Measurements from ENCODE around the gene AGAP1.
"Not testable (repeated sequence)": the region's sequence is repeated elsewhere in the genome, so short reads cannot be mapped to it uniquely, and the experiment has no call there.

GRCh38 chr2:235947055-235947454 is 453.2 kb downstream of the AGAP1 start:
- TF ChIP-seq, protein P1, sequence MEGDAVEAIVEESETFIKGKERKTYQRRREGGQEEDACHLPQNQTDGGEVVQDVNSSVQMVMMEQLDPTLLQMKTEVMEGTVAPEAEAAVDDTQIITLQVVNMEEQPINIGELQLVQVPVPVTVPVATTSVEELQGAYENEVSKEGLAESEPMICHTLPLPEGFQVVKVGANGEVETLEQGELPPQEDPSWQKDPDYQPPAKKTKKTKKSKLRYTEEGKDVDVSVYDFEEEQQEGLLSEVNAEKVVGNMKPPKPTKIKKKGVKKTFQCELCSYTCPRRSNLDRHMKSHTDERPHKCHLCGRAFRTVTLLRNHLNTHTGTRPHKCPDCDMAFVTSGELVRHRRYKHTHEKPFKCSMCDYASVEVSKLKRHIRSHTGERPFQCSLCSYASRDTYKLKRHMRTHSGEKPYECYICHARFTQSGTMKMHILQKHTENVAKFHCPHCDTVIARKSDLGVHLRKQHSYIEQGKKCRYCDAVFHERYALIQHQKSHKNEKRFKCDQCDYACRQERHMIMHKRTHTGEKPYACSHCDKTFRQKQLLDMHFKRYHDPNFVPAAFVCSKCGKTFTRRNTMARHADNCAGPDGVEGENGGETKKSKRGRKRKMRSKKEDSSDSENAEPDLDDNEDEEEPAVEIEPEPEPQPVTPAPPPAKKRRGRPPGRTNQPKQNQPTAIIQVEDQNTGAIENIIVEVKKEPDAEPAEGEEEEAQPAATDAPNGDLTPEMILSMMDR (IDR thresholded peaks at IDR 0.05), result not testable (repeated sequence)
- not testable (repeated sequence) for TF ChIP-seq EZH2phosphoT487, EZH2 (IDR thresholded peaks at IDR 0.05)

All from neural progenitor cell (in vitro differentiated cells).